HepG2 (cell line): ENCODE results near the gene NPBWR2. TPM values are rescaled to one million over a fixed set of nuclear protein-coding genes. Genes with fewer than 3 reads are reported as not detected.

Experiments used
- CHCHD3 ChIP-seq: sonication (generic); formaldehyde crosslinking; IDR thresholded peaks from 2 replicates; pipeline ENCODE4 v1.8.0; 2022; ENCODE audit warnings: mild to moderate bottlenecking, missing genetic modification reagents, moderate library complexity
- FOSL1 ChIP-seq: sonication (generic); formaldehyde crosslinking; IDR thresholded peaks from 2 replicates; pipeline ENCODE4 v1.9.0; 2021; ENCODE audit warnings: missing genetic modification reagents, borderline replicate concordance
- GATAD1 ChIP-seq: IDR thresholded peaks from 2 replicates; pipeline ENCODE4 v1.6.1; 2016; ENCODE audit warnings: missing genetic modification reagents, missing compliant biosample characterization
- LRRFIP1 ChIP-seq: sonication (generic); formaldehyde crosslinking; conservative IDR thresholded peaks from 2 replicates; pipeline ENCODE4 v1.4.0; 2020; ENCODE audit warnings: missing genetic modification reagents
- NPAS2 ChIP-seq: sonication (generic); formaldehyde crosslinking; IDR thresholded peaks from 2 replicates; pipeline ENCODE4 v1.8.0; 2022; ENCODE audit warnings: mild to moderate bottlenecking, missing genetic modification reagents, borderline replicate concordance
- NR1H2 ChIP-seq: sonication (generic); formaldehyde crosslinking; IDR thresholded peaks from 2 replicates; pipeline ENCODE4 v1.8.1; 2022; ENCODE audit warnings: low read depth, missing genetic modification reagents, borderline replicate concordance
- NRL ChIP-seq: sonication (generic); formaldehyde crosslinking; IDR thresholded peaks from 2 replicates; pipeline ENCODE4 v1.5.0; 2020; ENCODE audit warnings: missing genetic modification reagents, mild to moderate bottlenecking, moderate library complexity, borderline replicate concordance
- RBM22 ChIP-seq: fragments of 200-400 bp; formaldehyde crosslinking; optimal IDR thresholded peaks from 2 replicates; pipeline ENCODE3; 2017; ENCODE audit warnings: mild to moderate bottlenecking, low read length, moderate library complexity
- SOX6 ChIP-seq, 2 experiments: fragments of 450-650 bp in 1 of 2; sonication (generic) in 1 of 2; formaldehyde crosslinking in 1 of 2; IDR thresholded peaks; 2 replicates each; pipeline versions ENCODE4 v1.4.0 to v1.6.1; 2017 to 2020; ENCODE audit warnings: antibody characterized with exemption in 1 of 2, mild to moderate bottlenecking in 1 of 2, missing genetic modification reagents in 1 of 2
- TCF7L2 ChIP-seq: IDR thresholded peaks from 2 replicates; pipeline ENCODE4 v1.6.1; 2011; ENCODE audit warnings: mild to moderate bottlenecking, low read depth, low read length, moderate library complexity
- ZBTB44 ChIP-seq: sonication (generic); formaldehyde crosslinking; IDR thresholded peaks from 2 replicates; pipeline ENCODE4 v1.4.0; 2020; ENCODE audit warnings: missing genetic modification reagents
- ZFP90 ChIP-seq: sonication (generic); formaldehyde crosslinking; IDR thresholded peaks from 2 replicates; pipeline ENCODE4 v1.8.0; 2022; ENCODE audit warnings: missing genetic modification reagents, mild to moderate bottlenecking, inconsistent platforms, borderline replicate concordance
- ZFYVE20 ChIP-seq: sonication (generic); formaldehyde crosslinking; IDR thresholded peaks from 2 replicates; pipeline ENCODE4 v1.8.0; 2023; ENCODE audit warnings: low read depth, mild to moderate bottlenecking, moderate library complexity, missing genetic modification reagents, borderline replicate concordance
- ZNF160 ChIP-seq: sonication (generic); formaldehyde crosslinking; IDR thresholded peaks from 2 replicates; pipeline ENCODE4 v1.8.0; 2022; ENCODE audit warnings: mild to moderate bottlenecking, inconsistent platforms, missing genetic modification reagents
- ZNF20 ChIP-seq: sonication (generic); formaldehyde crosslinking; IDR thresholded peaks from 2 replicates; pipeline ENCODE4 v1.4.0; 2020; ENCODE audit warnings: mild to moderate bottlenecking, moderate library complexity, missing genetic modification reagents
- ZNF205 ChIP-seq: IDR thresholded peaks from 2 replicates; pipeline ENCODE4 v1.6.1; 2018; ENCODE audit warnings: missing biosample characterization, missing genetic modification reagents
- ZNF337 ChIP-seq: sonication (generic); formaldehyde crosslinking; IDR thresholded peaks from 2 replicates; pipeline ENCODE4 v1.5.1; 2020; ENCODE audit warnings: missing genetic modification reagents, low read depth, mild to moderate bottlenecking, borderline replicate concordance
- ZNF468 ChIP-seq: sonication (generic); formaldehyde crosslinking; IDR thresholded peaks from 2 replicates; pipeline ENCODE4 v1.8.0; 2022; ENCODE audit warnings: mild to moderate bottlenecking, moderate library complexity, missing genetic modification reagents
- ZNF503 ChIP-seq: sonication (generic); formaldehyde crosslinking; IDR thresholded peaks from 2 replicates; pipeline ENCODE4 v1.4.0; 2020; ENCODE audit warnings: missing genetic modification reagents
- ZNF530 ChIP-seq: sonication (generic); formaldehyde crosslinking; IDR thresholded peaks from 2 replicates; pipeline ENCODE4 v1.5.0; 2020; ENCODE audit warnings: low read depth, mild to moderate bottlenecking, missing genetic modification reagents
- ZNF580 ChIP-seq: IDR thresholded peaks from 2 replicates; pipeline ENCODE4 v1.6.1; 2016; ENCODE audit warnings: low read depth, borderline replicate concordance
- ZNF607 ChIP-seq: sonication (generic); formaldehyde crosslinking; IDR thresholded peaks from 2 replicates; pipeline ENCODE4 v1.5.1; 2020; ENCODE audit warnings: missing genetic modification reagents, mild to moderate bottlenecking, borderline replicate concordance
- ZNF672 ChIP-seq: sonication (generic); formaldehyde crosslinking; IDR thresholded peaks from 2 replicates; pipeline ENCODE4 v1.8.1; 2022; ENCODE audit warnings: missing genetic modification reagents
- polyA plus RNA-seq, 8 experiments: library from polyadenylated mRNA; depleted of rRNA in 3 of 8; stranded (reverse) in 7 of 8; unstranded in 1 of 8; fragments of >200 nt; fragmentation: Illumina TruSeq in 4 of 8; extraction: Trizol in 4 of 8; gene quantifications; 2 replicates each; pipeline versions ENCODE4 v1.2.1 to v1.2.3, GENCODE V29; 2011 to 2016; ENCODE audit warnings: low read depth in 4 of 8, missing spikeins in 1 of 8, mixed read lengths in 1 of 8; ENCODE audit not compliant: insufficient read depth in 1 of 8
- total RNA-seq, 5 experiments: library from RNA; depleted of rRNA; stranded (reverse); fragments of >200 nt; fragmentation: Illumina TruSeq; extraction: Trizol; gene quantifications; 2 replicates each; pipeline ENCODE4 v1.2.3, GENCODE V29; 2016; ENCODE audit warnings: low read depth in 1 of 5

Gene NPBWR2
- total and polyA plus RNA-seq, 2 of the 13 experiments (the other 11 are each of a cell fraction or from before 2014, with no cell fraction given) = not detected

GRCh38 chr20:64053841-64054661, 53.3 kb downstream of the NPBWR2 start (continued):
- TF ChIP-seq ZNF530 (CRISPR knock-in tag) = no peak
- peak; percentile 59; the same call in 1 of the 2 replicates for TF ChIP-seq CHCHD3 (CRISPR knock-in tag)
- TF ChIP-seq ZNF503 (CRISPR knock-in tag) = peak; percentile 50; the same call in 1 of the 2 replicates
- no peak for TF ChIP-seq ZNF672 (CRISPR knock-in tag)
- peak; percentile 87 for TF ChIP-seq NRL (CRISPR knock-in tag)
- TF ChIP-seq ZNF580 (CRISPR knock-in tag) = peak; percentile 98; the same call in 1 of the 2 replicates
- TF ChIP-seq ZNF468 (CRISPR knock-in tag) = peak; percentile 29; the same call in 1 of the 2 replicates
- TF ChIP-seq ZFYVE20 (CRISPR knock-in tag) = no peak
- TF ChIP-seq SOX6 (IDR thresholded peaks at IDR 0.05) = no peak
- TF ChIP-seq SOX6 (CRISPR knock-in tag; IDR thresholded peaks at IDR 0.05) = peak; percentile 58
- TF ChIP-seq ZNF337 = 0 out of 2 replicates have a peak, but pooled peaks have one; percentile 34
- no peak for TF ChIP-seq LRRFIP1 (CRISPR knock-in tag)
- no peak for TF ChIP-seq ZNF20 (CRISPR knock-in tag)
- TF ChIP-seq ZNF607 (CRISPR knock-in tag) = peak; percentile 93; the same call in 1 of the 2 replicates
- TF ChIP-seq ZBTB44 (CRISPR knock-in tag) = no peak
- no peak for TF ChIP-seq TCF7L2
- TF ChIP-seq ZNF205 = peak; percentile 88
- TF ChIP-seq NR1H2 (CRISPR knock-in tag) = peak; percentile 79; the same call in 1 of the 2 replicates
- TF ChIP-seq FOSL1 (CRISPR knock-in tag) = no peak
- TF ChIP-seq RBM22 = peak; percentile 19
- TF ChIP-seq NPAS2 (CRISPR knock-in tag) = no peak
- TF ChIP-seq ZNF160 = peak; percentile 74; the same call in 1 of the 2 replicates
- peak; percentile 98 for TF ChIP-seq ZFP90 (CRISPR knock-in tag)
- peak; percentile 79 for TF ChIP-seq GATAD1 (CRISPR knock-in tag)
